HG03575 (cell line): ENCODE data around the gene LGALS3BP.

Experiments used
- ATAC-seq: cut with Tn5 transposase; IDR thresholded peaks from one replicate; pipeline ENCODE4 v1.9.1; 2021; ENCODE audit not compliant: unreplicated experiment, insufficient number of reproducible peaks, low FRiP score; ENCODE audit errors: extremely low read depth

Gene LGALS3BP

DNA sequence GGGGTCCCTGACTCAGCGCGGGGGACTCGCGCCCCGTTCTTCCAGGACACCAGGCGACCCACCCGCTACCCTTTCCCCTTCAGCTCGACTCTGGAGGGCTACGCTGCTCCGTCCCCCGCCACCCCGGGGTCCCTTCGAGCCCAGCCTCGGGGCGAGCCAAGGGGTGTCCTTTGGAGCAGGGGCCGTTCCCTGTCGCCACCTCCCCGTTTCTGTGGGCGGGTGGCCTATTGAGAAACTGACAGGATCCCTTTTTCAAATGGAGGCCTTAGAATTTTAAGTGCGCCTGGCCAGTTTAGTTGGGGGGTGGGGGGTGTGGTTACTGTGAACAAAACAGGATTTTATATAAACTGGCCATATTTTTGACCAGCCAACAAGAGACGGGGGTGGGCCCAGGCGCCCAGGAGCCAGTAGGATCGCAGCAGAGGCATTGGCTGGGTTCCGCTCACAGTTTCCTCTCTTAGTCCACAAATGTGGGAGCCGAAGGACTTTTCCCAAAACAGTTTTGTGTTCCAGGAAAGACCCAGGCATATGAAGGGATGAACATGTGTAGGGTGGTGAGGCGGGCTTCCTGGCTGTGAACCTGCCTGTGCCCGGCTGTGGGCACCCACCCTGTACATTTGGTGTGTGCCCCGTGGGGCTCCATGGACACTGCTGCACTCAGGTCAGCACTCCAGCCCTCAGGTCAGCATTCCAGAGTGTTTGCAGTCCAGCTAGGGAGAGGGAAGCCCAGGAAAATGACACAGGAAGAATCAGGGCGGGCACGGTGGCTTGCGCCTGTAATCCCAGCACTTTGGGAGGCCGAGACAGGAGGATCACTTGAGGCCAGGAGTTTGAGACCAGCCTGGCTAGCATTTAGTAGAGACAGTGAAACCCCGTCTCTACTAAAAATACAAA, 53.8 kb downstream of the LGALS3BP start:
- ATAC-seq, result no peak

DNA sequence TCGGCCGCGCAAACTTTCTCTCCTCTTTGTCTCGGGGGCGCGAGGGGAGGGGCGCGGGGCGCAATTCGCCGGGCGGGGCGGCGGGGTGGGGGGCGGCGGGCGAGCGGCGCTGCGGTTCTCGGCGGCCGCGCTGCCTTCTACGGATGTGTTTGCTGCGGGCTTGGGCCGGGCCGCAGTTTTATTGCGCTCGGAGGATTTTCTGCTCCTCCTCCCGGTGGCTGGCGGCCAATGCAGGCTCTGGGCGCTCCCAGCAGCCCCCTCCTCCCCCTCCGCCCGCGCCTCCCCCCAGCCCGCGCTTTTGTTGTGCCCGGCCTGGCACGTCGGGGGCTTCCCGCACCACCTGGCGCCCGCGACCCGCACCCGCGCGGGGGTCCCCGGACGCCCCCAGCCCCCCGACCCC, 54.5 kb downstream of the LGALS3BP start, which contains the start of gene TIMP2:
Gene TIMP2, minus strand, starts transcription at position 154 of the 400 bp plus-strand sequence. CDS start 299 bp downstream, outside the sequence.
- ATAC-seq, result no peak

DNA sequence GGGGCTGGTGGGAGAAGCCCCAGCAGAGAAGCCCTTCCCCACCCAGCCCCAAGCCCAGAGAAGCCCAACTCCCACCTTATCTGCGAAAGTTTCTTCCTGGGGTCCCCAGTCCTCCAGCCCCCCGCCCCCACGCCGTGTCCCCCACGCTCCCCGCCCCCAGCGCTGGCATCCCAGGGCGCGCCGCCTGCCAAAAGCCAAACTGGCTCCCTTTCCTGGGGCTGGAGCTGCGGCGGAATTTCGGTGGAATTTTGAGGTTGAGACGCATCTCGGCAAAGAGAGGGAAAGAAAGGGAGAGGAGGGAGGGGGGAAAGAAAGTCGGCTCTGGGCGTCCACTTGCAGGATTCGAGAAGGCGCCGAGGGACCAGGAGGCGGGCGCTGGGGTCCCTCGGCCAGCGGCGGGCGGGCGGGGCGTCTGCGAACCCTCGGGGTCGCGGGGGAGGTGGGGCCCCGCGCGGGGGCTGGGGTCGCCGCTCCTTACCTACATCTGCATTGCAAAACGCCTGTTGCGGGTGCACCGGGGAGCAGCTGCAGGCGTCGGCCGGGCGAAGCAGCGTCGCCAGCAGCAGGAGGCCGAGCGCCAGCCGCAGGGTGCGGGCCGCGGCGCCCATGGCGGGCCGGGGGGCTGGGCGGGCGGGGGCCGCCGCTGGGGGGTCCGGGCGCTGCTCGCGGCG, 55.1 kb downstream of the LGALS3BP start:
- no peak for ATAC-seq

DNA sequence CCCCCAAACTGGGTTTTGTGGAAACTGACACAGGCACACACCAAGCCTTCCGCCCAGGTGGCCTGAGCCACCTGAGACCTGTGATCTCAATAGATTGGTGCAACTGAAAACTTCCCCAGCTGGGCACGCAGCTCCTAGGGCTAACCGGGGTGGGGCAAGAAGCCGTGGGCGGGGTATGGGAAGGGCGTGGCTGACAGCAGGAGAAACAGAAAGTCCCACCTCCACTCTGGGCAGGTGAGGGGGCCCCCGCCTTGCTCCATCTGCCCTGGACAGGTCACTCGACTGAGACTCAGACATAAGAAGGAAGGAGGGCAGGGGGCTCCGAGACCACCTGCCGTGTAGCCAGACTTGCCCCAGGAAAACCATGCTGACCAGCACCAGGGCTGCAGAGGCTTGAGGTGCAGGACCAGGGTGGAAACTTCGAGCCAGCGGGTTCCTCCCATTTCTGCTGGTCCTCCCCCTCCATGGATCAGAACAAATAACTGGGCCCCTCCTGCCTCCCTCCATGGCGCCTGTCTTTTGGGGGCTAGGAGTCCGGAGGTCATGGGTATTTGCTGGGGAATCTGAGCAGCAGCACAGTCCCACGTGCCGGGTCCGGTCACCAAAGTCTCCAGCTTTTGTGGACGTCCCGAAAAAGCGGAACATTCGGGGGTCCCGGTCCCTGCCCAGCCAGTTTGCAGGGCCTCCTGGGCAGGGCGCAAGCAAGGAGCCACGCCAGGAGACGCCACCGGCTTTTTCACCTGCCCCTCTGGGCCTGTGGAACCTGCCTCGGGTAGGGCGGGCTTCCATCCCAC, 55.9 kb downstream of the LGALS3BP start:
- ATAC-seq, result no peak

DNA sequence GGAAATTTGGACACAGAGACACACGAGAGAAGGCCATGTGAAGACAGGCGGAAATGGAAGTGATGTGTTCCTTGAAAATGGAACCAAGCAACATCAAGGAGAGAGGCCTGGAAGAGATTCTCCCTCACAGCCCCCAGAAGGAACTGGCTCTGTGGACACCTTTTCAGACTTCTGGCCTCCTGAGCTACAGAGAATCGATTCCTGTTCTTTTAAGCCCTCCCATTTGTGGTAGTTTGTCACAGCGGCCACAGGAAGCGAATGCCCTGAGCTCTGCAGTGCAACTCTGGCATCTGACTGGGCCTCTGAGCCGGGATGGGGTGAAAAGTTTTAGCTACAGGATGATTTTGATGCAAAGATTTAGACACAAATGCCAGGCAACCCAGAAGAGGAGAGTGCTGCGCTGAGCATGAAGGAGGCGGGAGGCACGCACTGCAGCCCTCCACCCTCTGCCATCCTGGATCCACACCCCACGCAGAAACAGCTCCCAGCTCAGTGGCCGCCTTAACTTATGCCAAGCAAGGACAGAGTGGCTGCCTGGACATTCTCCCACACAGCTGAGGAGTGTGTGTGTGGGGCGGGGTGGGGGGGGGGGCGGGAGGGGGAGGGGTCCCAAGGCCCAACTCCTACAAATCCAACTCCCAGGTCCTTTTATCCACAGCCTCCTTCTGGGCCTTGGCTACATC, 56.8 kb downstream of the LGALS3BP start:
- ATAC-seq, result no peak

DNA sequence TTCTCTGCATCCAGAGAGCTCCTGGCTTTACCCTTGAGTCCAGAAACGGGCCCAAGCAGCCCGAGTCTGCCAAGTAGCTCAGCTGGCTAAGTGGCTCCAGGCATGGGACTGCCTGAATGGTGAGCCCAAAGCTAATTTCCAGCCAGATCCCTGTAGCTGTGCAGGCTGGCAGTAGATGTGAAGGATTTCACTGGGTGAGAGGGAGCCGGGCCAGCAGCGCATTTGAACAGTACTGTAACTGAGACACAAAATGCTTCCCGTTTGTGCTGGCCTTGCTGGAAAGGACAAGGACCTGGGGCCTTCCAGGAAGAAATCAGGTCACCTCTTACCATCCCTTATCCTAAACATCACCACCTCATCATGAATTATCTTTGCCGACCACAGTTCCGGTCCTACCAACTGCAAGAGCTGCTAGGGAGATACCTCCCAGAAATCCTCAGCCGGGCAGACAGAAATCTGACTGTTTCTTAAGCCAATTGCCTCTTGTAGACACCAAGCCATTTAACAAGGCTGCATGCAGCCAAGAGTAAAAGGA, 58.2 kb downstream of the LGALS3BP start:
- ATAC-seq, result no peak
